ENCODE data around the gene FOCAD. TPM values are rescaled to one million over a fixed set of nuclear protein-coding genes. Genes with fewer than 3 reads are reported as not detected.

FOCAD gene
- total and polyA plus RNA-seq, 2 of the 8 experiments (the other 6 are each of a cell fraction or from before 2014, with no cell fraction given): 22.0 to 38.4 TPM

GRCh38 chr9:20880271-20880670 is 196.2 kb downstream of the FOCAD start (continued):
- TF ChIP-seq SP4 (IDR thresholded peaks at IDR 0.05; ENCODE audit: low read length) (no peak), FOSL1 (IDR thresholded peaks at IDR 0.05; ENCODE audit: insufficient read depth, low read depth, low read length) (no peak)

Data from H1 (cell line).